ENCODE measurements around the gene RAD51B. TPM values are rescaled to one million over a fixed set of nuclear protein-coding genes. Genes with fewer than 3 reads are reported as not detected.

Gene RAD51B
- polyA plus RNA-seq, 1 donor (not counting 4 experiments of a cell fraction or from before 2014, with no cell fraction given): 13.3 TPM

DNA sequence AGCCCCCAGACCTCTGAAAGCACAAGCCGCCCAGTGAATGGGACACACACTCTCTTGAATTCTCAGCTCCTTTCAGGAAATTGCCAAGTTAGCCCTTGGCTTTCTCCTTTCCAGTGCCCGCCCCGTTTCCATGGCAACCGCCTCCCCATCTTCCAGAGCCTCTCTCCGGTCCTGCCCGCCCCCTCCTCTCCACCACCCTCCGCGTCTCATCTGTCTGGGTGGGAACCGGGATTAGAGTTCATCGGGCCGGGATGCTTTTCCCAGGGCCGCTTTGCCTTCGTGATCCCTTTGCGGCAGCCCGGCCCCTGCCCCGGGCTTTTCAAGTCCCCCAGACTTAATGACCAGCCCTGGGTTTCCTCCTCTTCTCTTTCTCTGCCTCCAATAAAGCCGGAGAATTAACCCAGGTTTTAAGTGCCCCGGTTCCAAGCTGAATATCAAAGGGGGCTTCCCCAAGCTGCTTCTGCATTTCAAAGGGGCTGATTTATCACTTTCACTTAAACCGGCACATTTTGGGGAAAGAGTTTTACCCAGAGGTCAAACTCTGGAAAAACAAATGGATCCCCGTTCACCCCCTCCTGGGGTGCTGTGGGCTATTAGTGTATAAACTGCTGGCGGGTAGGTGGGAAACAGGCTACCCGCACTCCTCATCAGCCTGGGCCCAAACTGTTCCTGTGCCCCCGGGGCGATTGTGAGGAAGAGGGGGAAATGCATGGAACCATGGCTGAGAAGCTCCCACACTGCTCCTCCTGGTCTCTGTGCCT lies 871.6 kb downstream of the RAD51B start:
- dilution Hi-C loops (cut with MboI; ENCODE audit: extremely low pct_ligation_motif_present, low sequenced_read_pairs): no loop called here
- Histone ChIP-seq H3K27ac (ENCODE audit: control insufficient read depth, insufficient read depth, low read length) (no peak overlapping the region), H3K4me3 (ENCODE audit: control insufficient read depth in 2 of 3, extremely low read depth in 1 of 3, insufficient read depth in 2 of 3, low read depth in 1 of 3, low read length in 3 of 3) (no peak overlapping the region), H2AFZ (ENCODE audit: control insufficient read depth, low read length) (no peak overlapping the region), H3K9me3 (ENCODE audit: control insufficient read depth, low read depth, low read length) (no peaks in the 10 kb centered on the region), H3K4me1 (ENCODE audit: control insufficient read depth, extremely low read depth, insufficient read depth, low read length) (peaks cover 59% of the 10 kb centered on the region), H4K20me1 (ENCODE audit: control insufficient read depth, extremely low read depth, insufficient read depth, low read length) (no peaks in the 10 kb centered on the region), H3K9me1 (ENCODE audit: control insufficient read depth, extremely low read depth, insufficient read depth, low read length) (no peaks in the 10 kb centered on the region), H3K79me2 (ENCODE audit: control insufficient read depth, insufficient read depth, low read length) (no peaks in the 10 kb centered on the region), H3K9ac (ENCODE audit: control insufficient read depth, extremely low read depth, insufficient read depth, low read length) (no peak overlapping the region), H3K27me3 (ENCODE audit: control insufficient read depth, extremely low read depth, insufficient read depth, low read length) (no peaks in the 10 kb centered on the region), H3K4me2 (ENCODE audit: control insufficient read depth, extremely low read depth, insufficient read depth, low read depth, low read length) (no peak overlapping the region), H3K36me3 (ENCODE audit: control insufficient read depth in 2 of 2, extremely low read depth in 1 of 2, insufficient read depth in 2 of 2, low read length in 2 of 2) (no peaks in the 10 kb centered on the region)
- DNase-seq (ENCODE audit: low read depth, low spot score) (no peak), FAIRE-seq (no peak)
- TF ChIP-seq EZH2 (IDR thresholded peaks at IDR 0.05; ENCODE audit: low read length): no peak
- TF ChIP-seq, protein P1, sequence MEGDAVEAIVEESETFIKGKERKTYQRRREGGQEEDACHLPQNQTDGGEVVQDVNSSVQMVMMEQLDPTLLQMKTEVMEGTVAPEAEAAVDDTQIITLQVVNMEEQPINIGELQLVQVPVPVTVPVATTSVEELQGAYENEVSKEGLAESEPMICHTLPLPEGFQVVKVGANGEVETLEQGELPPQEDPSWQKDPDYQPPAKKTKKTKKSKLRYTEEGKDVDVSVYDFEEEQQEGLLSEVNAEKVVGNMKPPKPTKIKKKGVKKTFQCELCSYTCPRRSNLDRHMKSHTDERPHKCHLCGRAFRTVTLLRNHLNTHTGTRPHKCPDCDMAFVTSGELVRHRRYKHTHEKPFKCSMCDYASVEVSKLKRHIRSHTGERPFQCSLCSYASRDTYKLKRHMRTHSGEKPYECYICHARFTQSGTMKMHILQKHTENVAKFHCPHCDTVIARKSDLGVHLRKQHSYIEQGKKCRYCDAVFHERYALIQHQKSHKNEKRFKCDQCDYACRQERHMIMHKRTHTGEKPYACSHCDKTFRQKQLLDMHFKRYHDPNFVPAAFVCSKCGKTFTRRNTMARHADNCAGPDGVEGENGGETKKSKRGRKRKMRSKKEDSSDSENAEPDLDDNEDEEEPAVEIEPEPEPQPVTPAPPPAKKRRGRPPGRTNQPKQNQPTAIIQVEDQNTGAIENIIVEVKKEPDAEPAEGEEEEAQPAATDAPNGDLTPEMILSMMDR (optimal IDR thresholded peaks at IDR 0.05 in 1 of 3, IDR thresholded peaks at IDR 0.05 in 1 of 3, conservative IDR thresholded peaks at IDR 0.05 in 1 of 3; ENCODE audit: extremely low read depth in 1 of 3, insufficient read depth in 2 of 3, low read length in 3 of 3): no peak

- Histone ChIP-seq H3K27me3 (ENCODE audit: control insufficient read depth, extremely low read depth, insufficient read depth, low read length) (no peaks in the 10 kb centered on the region), H3K79me2 (ENCODE audit: control insufficient read depth, insufficient read depth, low read length) (no peaks in the 10 kb centered on the region), H3K4me3 (ENCODE audit: control insufficient read depth in 2 of 3, extremely low read depth in 1 of 3, insufficient read depth in 2 of 3, low read depth in 1 of 3, low read length in 3 of 3) (no peak overlapping the region), H3K4me2 (ENCODE audit: control insufficient read depth, extremely low read depth, insufficient read depth, low read depth, low read length) (no peak overlapping the region), H3K4me1 (ENCODE audit: control insufficient read depth, extremely low read depth, insufficient read depth, low read length) (peaks cover 57% of the 10 kb centered on the region), H3K36me3 (ENCODE audit: control insufficient read depth in 2 of 2, extremely low read depth in 1 of 2, insufficient read depth in 2 of 2, low read length in 2 of 2) (no peaks in the 10 kb centered on the region), H3K9me1 (ENCODE audit: control insufficient read depth, extremely low read depth, insufficient read depth, low read length) (no peaks in the 10 kb centered on the region), H2AFZ (ENCODE audit: control insufficient read depth, low read length) (no peak overlapping the region), H3K9ac (ENCODE audit: control insufficient read depth, extremely low read depth, insufficient read depth, low read length) (no peak overlapping the region), H3K9me3 (ENCODE audit: control insufficient read depth, low read depth, low read length) (no peaks in the 10 kb centered on the region), H4K20me1 (ENCODE audit: control insufficient read depth, extremely low read depth, insufficient read depth, low read length) (no peaks in the 10 kb centered on the region), H3K27ac (ENCODE audit: control insufficient read depth, insufficient read depth, low read length) (no peak overlapping the region)
- FAIRE-seq: no peak
- TF ChIP-seq, protein P1 (optimal IDR thresholded peaks at IDR 0.05 in 1 of 3, IDR thresholded peaks at IDR 0.05 in 1 of 3, conservative IDR thresholded peaks at IDR 0.05 in 1 of 3; ENCODE audit: extremely low read depth in 1 of 3, insufficient read depth in 2 of 3, low read length in 3 of 3): no peak
- TF ChIP-seq EZH2 (IDR thresholded peaks at IDR 0.05; ENCODE audit: low read length): no peak
- no peak for DNase-seq (ENCODE audit: low read depth, low spot score)
- dilution Hi-C loops (cut with MboI; ENCODE audit: extremely low pct_ligation_motif_present, low sequenced_read_pairs): no loop called here
These were observed 872.2 kb downstream of the RAD51B start for GRCh38 chr14:68691792-68692118.

Data from keratinocyte (primary cell).